ENCODE measurements around the gene KRT33A. TPM values are rescaled to one million over a fixed set of nuclear protein-coding genes. Genes with fewer than 3 reads are reported as not detected.

Gene KRT33A
- total RNA-seq, 1 donor from 2014 or later, result not detected

DNA sequence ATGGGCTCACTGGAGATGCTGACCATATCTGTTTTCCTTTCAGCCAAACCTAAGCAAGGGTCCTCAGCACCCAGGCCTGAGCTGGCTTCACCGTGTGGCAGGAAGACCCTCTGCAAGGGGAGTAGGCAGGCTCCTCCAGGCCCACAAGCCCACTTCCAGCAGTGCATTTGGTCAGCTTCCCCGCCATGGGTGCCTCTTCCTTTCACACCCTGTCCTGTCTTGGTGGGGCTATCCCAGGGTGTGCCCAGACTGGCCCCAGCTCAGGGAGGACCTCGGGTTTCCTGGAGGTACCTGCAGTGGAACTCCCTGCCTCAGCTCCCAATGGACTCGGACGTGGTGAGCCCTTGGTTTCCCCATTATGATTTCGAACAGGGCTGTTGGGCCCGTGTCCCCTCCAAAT lies 22.4 kb downstream of the KRT33A start:
- TF ChIP-seq CTCF (IDR thresholded peaks at IDR 0.05; ENCODE audit: unreplicated experiment), result no peak
- H3K36me3 Mint-ChIP-seq (ENCODE audit: insufficient read depth), result no peaks in the 10 kb centered on the region
- DNase-seq (ENCODE audit: low spot score, unreplicated experiment), result no peak
- no peaks in the 10 kb centered on the region for H3K9me3 Mint-ChIP-seq (ENCODE audit: low read depth)
- H3K4me1 Mint-ChIP-seq (ENCODE audit: low read depth), result no peaks in the 10 kb centered on the region
- no peak overlapping the region for H3K4me3 Mint-ChIP-seq (ENCODE audit: low read depth)
- H3K27ac Mint-ChIP-seq, result no peak overlapping the region
- H3K27me3 Mint-ChIP-seq, result peaks cover 5% of the 10 kb centered on the region

DNA sequence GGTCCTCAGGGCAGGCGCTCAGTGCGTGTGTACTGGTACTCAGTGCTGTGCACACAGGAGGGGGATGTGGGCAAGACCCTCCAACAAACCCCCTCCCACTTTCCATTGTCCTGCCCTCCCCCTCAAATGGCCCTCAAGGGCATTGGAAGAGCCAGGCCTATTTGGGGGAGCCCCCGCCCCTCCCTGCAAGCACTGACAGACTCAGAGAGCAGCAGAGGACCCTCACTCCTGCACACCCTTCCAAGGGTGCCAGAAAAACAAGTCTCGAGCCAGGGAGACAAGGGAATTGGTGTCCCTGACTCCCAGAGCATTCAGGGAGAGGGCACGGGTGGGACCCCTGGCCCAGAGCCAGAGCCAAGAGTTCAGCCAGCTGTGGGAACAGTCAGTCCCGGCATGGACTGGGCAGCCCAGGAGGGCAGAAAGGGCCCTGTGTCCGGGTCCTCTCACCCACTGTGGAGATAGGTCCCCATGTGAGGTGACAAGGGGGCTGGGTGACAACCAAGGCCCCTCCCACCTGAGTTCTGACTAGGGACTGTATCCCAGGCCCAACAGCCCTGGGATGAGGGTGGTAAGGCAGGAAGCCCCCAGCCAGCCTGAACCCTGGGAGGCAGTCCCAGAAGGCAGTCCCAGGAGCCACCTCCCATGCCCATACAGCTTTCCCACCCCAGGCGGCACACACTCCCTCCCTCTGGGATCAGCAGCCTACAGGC lies 23.1 kb downstream of the KRT33A start:
- no peak for DNase-seq (ENCODE audit: low spot score, unreplicated experiment)
- Mint-ChIP-seq H3K4me1 (ENCODE audit: low read depth) (no peaks in the 10 kb centered on the region), H3K4me3 (ENCODE audit: low read depth) (no peak overlapping the region), H3K9me3 (ENCODE audit: low read depth) (no peaks in the 10 kb centered on the region), H3K27ac (peak overlapping the region; percentile 77), H3K36me3 (ENCODE audit: insufficient read depth) (no peaks in the 10 kb centered on the region), H3K27me3 (peaks cover 5% of the 10 kb centered on the region)
- TF ChIP-seq CTCF (IDR thresholded peaks at IDR 0.05; ENCODE audit: unreplicated experiment), result no peak

GRCh38 chr17:41326173-41327145 lies 24.2 kb downstream of the KRT33A start:
- TF ChIP-seq CTCF (IDR thresholded peaks at IDR 0.05; ENCODE audit: unreplicated experiment), result no peak
- H3K9me3 Mint-ChIP-seq (ENCODE audit: low read depth), result no peaks in the 10 kb centered on the region
- H3K27ac Mint-ChIP-seq, result no peak overlapping the region
- H3K27me3 Mint-ChIP-seq, result peaks cover 5% of the 10 kb centered on the region
- no peaks in the 10 kb centered on the region for H3K36me3 Mint-ChIP-seq (ENCODE audit: insufficient read depth)
- H3K4me1 Mint-ChIP-seq (ENCODE audit: low read depth), result no peaks in the 10 kb centered on the region
- DNase-seq (ENCODE audit: low spot score, unreplicated experiment), result no peak
- H3K4me3 Mint-ChIP-seq (ENCODE audit: low read depth), result no peak overlapping the region

GRCh38 chr17:41325611-41326010 lies 25.0 kb downstream of the KRT33A start:
- H3K9me3 Mint-ChIP-seq (ENCODE audit: low read depth), result peaks cover under 1% of the 10 kb centered on the region
- no peak for TF ChIP-seq CTCF (IDR thresholded peaks at IDR 0.05; ENCODE audit: unreplicated experiment)
- H3K27ac Mint-ChIP-seq, result no peak overlapping the region
- H3K4me1 Mint-ChIP-seq (ENCODE audit: low read depth), result no peaks in the 10 kb centered on the region
- no peak for DNase-seq (ENCODE audit: low spot score, unreplicated experiment)
- no peaks in the 10 kb centered on the region for H3K36me3 Mint-ChIP-seq (ENCODE audit: insufficient read depth)
- H3K4me3 Mint-ChIP-seq (ENCODE audit: low read depth), result no peak overlapping the region
- H3K27me3 Mint-ChIP-seq, result peaks cover 5% of the 10 kb centered on the region

GRCh38 chr17:41325126-41325525 lies 25.5 kb downstream of the KRT33A start:
- Mint-ChIP-seq H3K27ac (no peak overlapping the region), H3K27me3 (peaks cover 5% of the 10 kb centered on the region), H3K36me3 (ENCODE audit: insufficient read depth) (no peaks in the 10 kb centered on the region), H3K4me1 (ENCODE audit: low read depth) (no peaks in the 10 kb centered on the region), H3K4me3 (ENCODE audit: low read depth) (no peak overlapping the region), H3K9me3 (ENCODE audit: low read depth) (peaks cover 6% of the 10 kb centered on the region)
- DNase-seq (ENCODE audit: low spot score, unreplicated experiment), result no peak
- TF ChIP-seq CTCF (IDR thresholded peaks at IDR 0.05; ENCODE audit: unreplicated experiment), result no peak
